ENCODE measurements around the gene PIAS4. TPM values are rescaled to one million over a fixed set of nuclear protein-coding genes. Genes with fewer than 3 reads are reported as not detected.

Gene PIAS4
- total and polyA plus RNA-seq, 10 of the 15 experiments (the other 5 are each of a cell fraction or from before 2014, with no cell fraction given): 0.13 to 25.1 (median 11.3) TPM

DNA sequence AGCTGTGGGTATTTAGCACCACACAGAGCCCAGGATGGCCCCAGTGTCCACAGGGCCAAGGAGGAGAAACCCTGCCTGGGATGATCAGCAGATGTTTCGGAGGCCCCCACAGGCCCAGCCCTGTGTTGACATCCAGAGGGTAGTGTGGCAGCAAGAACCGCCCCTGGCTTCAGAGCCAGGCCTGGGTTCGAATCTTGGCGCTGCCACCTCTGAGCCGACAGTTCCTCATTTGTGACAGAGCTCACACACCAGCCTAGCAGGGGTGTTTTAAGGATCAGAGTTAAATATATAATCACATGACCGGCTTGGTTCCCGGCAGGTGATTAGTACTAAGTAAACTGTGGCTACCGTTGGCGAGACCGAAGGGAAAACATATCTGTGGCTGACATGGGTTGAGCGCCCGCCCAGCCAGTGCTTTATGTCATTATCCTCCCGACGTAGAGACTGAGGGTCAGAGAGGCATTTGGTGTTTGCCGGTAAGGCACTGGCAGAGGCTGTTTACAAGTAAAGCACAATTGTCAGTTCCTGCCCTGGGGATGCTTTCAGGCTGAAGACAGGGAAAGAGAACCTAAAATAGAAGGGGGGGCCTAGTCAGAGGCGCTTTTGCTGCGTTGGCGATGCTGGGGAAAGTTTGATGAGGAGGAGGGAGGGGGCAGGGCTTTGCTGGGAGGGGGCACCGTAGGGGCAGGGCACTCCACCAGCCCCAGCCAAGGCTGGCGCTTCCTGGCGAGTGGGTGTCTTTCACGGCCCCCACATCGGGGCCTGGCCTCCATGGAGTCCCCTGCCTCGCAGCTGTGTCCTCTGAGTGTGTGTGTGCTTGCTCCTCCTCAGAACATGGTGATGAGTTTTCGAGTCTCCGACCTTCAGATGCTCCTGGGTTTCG is 4.8 kb downstream of the PIAS4 start (continued):
- TF ChIP-seq TAF1 (IDR thresholded peaks at IDR 0.05; ENCODE audit: borderline replicate concordance, low read depth, low read length): no peak
- TF ChIP-seq NFYA (IDR thresholded peaks at IDR 0.05; ENCODE audit: borderline replicate concordance, low read depth, low read length): no peak
- TF ChIP-seq PML (IDR thresholded peaks at IDR 0.05; ENCODE audit: low read length): no peak
- no peak for TF ChIP-seq RCOR1 (conservative IDR thresholded peaks at IDR 0.05; ENCODE audit: low read depth, low read length)
- TF ChIP-seq NFIC (IDR thresholded peaks at IDR 0.05; ENCODE audit: low read depth, low read length): no peak
- no peak for TF ChIP-seq RAD21 (IDR thresholded peaks at IDR 0.05; ENCODE audit: insufficient read depth, low read depth, low read length)
- TF ChIP-seq BRCA1 (IDR thresholded peaks at IDR 0.05; ENCODE audit: low read depth, low read length): no peak
- no peak for TF ChIP-seq EZH2 (IDR thresholded peaks at IDR 0.05; ENCODE audit: borderline replicate concordance, control insufficient read depth, low read depth, low read length)
- TF ChIP-seq, protein P1, sequence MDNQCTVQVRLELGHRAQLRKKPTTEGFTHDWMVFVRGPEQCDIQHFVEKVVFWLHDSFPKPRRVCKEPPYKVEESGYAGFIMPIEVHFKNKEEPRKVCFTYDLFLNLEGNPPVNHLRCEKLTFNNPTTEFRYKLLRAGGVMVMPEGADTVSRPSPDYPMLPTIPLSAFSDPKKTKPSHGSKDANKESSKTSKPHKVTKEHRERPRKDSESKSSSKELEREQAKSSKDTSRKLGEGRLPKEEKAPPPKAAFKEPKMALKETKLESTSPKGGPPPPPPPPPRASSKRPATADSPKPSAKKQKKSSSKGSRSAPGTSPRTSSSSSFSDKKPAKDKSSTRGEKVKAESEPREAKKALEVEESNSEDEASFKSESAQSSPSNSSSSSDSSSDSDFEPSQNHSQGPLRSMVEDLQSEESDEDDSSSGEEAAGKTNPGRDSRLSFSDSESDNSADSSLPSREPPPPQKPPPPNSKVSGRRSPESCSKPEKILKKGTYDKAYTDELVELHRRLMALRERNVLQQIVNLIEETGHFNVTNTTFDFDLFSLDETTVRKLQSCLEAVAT (IDR thresholded peaks at IDR 0.05): no peak

DNA sequence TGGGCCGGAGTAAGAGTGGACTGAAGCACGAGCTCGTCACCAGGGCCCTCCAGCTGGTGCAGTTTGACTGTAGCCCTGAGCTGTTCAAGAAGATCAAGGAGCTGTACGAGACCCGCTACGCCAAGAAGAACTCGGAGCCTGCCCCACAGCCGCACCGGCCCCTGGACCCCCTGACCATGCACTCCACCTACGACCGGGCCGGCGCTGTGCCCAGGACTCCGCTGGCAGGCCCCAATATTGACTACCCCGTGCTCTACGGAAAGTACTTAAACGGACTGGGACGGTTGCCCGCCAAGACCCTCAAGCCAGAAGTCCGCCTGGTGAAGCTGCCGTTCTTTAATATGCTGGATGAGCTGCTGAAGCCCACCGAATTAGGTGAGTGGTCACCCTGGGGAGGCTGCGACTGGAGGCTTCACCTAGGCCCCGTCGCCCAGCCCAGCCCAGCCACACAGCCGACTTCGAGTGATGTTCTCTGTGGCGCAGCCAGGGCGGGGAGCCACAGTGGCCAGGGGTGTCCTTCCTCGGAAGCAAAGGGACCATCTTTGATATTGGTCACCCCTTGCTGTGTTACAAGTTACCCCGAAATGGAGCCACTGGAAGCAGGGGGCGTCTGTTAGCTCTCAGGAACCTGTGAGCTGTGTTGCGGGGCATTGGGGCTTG is 5.6 kb downstream of the PIAS4 start:
- H3K79me2 ChIP-seq (ENCODE audit: control insufficient read depth, insufficient read depth, low read length): peaks cover 28% of the 10 kb centered on the region
- in situ Hi-C loops (cut with MboI): no loop called here
- H3K36me3 ChIP-seq (ENCODE audit: control insufficient read depth in 2 of 2, insufficient read depth in 2 of 2, low read length in 1 of 2): peaks cover 2 to 15% of the 10 kb centered on the region in 2 experiments; a peak in 3 of 4 replicates
- no peak for TF ChIP-seq ZNF24 (IDR thresholded peaks at IDR 0.05)
- TF ChIP-seq, protein P2, sequence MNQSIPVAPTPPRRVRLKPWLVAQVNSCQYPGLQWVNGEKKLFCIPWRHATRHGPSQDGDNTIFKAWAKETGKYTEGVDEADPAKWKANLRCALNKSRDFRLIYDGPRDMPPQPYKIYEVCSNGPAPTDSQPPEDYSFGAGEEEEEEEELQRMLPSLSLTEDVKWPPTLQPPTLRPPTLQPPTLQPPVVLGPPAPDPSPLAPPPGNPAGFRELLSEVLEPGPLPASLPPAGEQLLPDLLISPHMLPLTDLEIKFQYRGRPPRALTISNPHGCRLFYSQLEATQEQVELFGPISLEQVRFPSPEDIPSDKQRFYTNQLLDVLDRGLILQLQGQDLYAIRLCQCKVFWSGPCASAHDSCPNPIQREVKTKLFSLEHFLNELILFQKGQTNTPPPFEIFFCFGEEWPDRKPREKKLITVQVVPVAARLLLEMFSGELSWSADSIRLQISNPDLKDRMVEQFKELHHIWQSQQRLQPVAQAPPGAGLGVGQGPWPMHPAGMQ (IDR thresholded peaks at IDR 0.05; ENCODE audit: borderline replicate concordance): no peak
- TF ChIP-seq TAF1 (IDR thresholded peaks at IDR 0.05; ENCODE audit: borderline replicate concordance, low read depth, low read length): no peak
- TF ChIP-seq, protein P3, sequence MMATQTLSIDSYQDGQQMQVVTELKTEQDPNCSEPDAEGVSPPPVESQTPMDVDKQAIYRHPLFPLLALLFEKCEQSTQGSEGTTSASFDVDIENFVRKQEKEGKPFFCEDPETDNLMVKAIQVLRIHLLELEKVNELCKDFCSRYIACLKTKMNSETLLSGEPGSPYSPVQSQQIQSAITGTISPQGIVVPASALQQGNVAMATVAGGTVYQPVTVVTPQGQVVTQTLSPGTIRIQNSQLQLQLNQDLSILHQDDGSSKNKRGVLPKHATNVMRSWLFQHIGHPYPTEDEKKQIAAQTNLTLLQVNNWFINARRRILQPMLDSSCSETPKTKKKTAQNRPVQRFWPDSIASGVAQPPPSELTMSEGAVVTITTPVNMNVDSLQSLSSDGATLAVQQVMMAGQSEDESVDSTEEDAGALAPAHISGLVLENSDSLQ (IDR thresholded peaks at IDR 0.05): no peak
- no peak for TF ChIP-seq POU2F2 (IDR thresholded peaks at IDR 0.05; ENCODE audit: borderline replicate concordance, low read depth, low read length)
- TF ChIP-seq SPI1 (IDR thresholded peaks at IDR 0.05; ENCODE audit: borderline replicate concordance, insufficient read depth, low read depth, low read length): no peak
- no peak for TF ChIP-seq HDGF (IDR thresholded peaks at IDR 0.05)
- TF ChIP-seq RAD51 (IDR thresholded peaks at IDR 0.05): no peak
- no peak for TF ChIP-seq BACH1 (IDR thresholded peaks at IDR 0.05; ENCODE audit: borderline replicate concordance)
- H3K4me2 ChIP-seq (ENCODE audit: control insufficient read depth, insufficient read depth): no peak overlapping the region
- FAIRE-seq (no peak), ATAC-seq (no peak), DNase-seq (ENCODE audit: low read depth, low spot score) (no peak)
- H3K27ac ChIP-seq (ENCODE audit: control insufficient read depth, insufficient read depth): no peak overlapping the region
- H3K27me3 ChIP-seq (replicated peaks in 1 of 2; ENCODE audit: control insufficient read depth in 2 of 2, insufficient read depth in 2 of 2, low read length in 1 of 2): no peaks in the 10 kb centered on the region
- no peaks in the 10 kb centered on the region for H3K9me3 ChIP-seq (replicated peaks; ENCODE audit: control insufficient read depth, insufficient read depth, low read length)
- SMC1A ChIA-PET (ENCODE audit: uncharacterized antibody, unreplicated experiment): no interaction called here
- peaks cover 7% of the 10 kb centered on the region; the same call in 1 of the 2 replicates for H3K4me1 ChIP-seq (ENCODE audit: control insufficient read depth, insufficient read depth, low read length)
- POLR2A ChIA-PET: interaction anchor here (0.6 kb wide), 1 partner anchor 219 kb away, joined by 4 read pairs; no protein-coding TSS in a partner anchor
- no TSS peak for BruUV-seq (replicated peaks)
- no peak overlapping the region for H3K4me3 ChIP-seq
- CTCF ChIA-PET: interaction anchor here (0.6 kb wide), 1 partner anchor 17 kb away, joined by 3 read pairs; no protein-coding TSS in a partner anchor
- H2AFZ ChIP-seq (ENCODE audit: control insufficient read depth, low read depth, low read length): no peak overlapping the region
- H3K9ac ChIP-seq (ENCODE audit: control insufficient read depth, insufficient read depth, low read length): no peak overlapping the region
- no peaks in the 10 kb centered on the region for H4K20me1 ChIP-seq (ENCODE audit: control insufficient read depth, insufficient read depth)
- RAD21 ChIA-PET (ENCODE audit: unreplicated experiment): no interaction called here
- WGBS (ENCODE audit: insufficient coverage, insufficient replicate concordance, low lambda C conversion rate, missing lambda C conversion rate): 95% methylated on average over 33 of the region's 33 CpGs
- intact Hi-C loops (cut with micrococcal nuclease; ENCODE audit: unreplicated experiment): no loop called here
